GM19099 (cell line): ENCODE data around the gene SEMA5B.

Source experiments
- POLR2A ChIP-seq: IDR thresholded peaks from 3 replicates; pipeline ENCODE4 v1.6.1; 2011; ENCODE audit warnings: low read depth; ENCODE audit not compliant: insufficient read length; ENCODE audit errors: extremely low read depth

Gene SEMA5B

DNA sequence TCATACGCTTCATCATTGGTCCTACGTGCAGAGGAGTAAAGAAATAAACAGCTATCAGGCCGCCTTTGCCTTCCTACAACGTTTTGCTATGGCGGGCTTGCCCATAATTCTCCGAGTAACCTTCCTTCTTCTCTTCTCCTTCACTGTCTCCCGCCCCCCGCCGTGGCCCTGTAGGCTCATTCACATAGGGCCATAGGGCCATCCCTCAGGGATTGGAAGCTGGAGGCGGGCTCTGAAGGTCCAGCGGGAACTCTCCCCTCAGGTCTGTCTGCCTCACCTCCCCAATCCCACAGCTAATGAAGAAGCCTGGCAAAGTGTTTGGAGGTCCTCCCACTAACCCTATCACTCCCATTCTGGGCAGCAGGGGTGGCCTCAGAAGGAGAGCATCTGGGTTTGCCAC, 43.6 kb downstream of the SEMA5B start:
- no peak for TF ChIP-seq POLR2A

DNA sequence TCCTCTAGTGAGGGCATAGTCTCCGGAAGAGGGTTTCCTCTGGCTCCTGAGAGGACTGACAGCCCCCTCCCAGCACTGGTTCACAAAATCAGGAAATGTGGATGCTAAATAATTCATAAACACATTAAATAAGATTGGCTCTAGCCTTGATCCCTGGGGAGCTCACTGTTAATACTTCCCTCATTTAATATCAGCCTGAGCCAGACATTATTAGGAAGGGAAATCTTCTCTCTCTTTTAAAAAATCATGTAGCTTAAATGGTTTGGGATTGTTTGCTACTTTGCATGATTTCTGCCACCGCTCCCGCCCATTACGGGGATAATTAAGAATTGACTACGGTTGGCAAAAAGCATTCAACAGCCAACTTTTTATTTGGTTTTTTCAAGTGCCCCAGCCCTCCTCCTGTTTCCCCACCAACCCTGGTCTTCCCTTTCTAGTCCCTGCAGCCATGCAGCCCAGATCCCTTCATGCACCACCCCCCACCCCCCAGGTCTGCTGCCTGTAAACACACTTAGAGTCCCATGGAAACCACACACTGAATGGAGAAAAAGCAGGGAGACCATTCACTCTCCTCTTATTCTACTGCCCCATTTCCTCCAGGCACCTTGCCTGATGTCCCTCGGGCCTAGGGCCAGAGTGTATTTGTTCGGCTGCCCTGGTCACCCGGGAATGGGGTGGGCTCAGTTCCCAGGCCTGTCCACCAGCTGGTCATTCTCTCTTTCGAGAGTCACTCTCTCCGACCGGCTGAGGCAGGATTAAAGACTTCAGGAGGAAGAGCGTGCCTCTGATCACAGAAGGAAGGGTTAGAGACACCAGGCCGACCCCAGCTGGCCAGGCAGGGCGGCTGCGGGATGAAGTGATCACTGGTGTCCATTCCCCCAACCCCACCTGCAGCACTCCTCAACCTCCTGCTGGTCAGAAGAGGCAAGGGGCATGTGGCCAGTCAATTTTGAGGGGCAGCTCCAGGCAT, 45.1 kb downstream of the SEMA5B start:
- no peak for TF ChIP-seq POLR2A

DNA sequence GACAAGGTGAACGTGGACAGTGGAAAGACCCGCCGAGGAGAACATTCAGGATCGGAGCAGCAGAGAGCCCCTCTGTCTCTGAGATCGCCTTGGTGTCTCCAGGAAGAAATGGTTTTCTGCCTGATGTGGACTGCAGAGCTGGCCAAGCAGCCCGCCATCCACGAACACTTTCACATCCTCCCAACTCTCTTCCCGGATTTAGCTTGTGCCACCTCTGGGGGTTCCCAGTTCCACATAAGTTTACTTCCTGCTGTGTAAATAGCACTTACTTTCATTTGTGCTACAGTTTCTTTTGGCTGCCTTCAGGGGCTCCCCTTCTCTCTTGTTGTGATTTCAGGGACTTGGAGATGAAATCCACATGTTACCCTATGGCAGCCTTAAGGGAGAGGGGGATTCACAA, 48.4 kb downstream of the SEMA5B start:
- TF ChIP-seq POLR2A, result no peak

DNA sequence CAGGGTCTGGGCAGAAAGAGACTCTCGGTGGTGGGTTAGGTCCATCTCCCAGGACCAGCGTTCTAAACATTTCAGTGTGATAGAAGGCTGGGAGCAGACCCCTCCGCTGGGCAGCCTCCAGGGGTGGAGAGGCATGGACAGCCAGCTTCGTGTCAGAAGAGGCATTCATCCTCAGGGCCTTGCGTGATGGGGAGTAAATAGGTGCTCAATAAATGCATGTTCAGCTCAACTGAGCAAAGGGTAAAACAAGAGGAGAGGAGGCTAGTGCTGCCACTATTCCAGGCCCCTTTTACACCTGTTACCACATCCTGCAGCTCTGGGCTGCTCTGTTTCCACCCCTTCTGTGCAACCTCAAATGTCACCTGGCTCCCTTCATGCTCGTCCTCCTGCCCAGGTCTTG, 49.0 kb downstream of the SEMA5B start:
- TF ChIP-seq POLR2A, result no peak

DNA sequence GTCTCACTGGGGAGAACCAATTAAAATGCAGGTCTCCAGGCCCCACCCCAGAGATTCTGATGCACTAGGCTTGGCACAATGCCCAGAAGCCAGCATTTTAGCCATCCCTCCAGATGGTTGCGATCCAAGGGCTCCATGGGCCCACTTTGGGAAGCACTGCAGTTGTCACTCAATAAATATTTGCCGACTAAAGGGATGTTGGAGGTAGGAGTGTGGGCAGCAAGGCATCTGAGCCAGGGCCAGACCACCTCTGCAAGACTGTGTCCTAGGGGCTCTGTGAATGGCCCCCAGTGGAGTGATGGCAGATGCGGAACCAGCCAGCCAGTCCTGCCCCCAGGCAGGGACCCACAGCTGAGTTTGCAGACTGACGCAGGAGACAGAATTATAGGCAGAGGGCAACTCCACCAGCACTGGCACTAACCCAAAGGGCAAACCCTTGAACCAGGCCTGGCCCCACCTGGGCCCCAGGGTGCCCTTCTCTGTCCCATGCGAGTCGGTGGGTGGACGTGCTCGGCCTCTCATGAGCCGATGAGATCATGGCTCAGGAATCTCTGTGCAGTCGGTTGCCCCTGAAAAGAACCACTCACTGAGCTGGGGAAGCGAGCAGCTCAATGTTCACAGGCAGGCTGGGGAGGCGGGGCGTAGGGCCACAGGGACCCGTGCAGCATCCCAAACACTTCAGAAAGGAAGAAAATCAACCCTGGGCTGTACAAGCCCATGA, 49.7 kb downstream of the SEMA5B start:
- TF ChIP-seq POLR2A, result no peak

DNA sequence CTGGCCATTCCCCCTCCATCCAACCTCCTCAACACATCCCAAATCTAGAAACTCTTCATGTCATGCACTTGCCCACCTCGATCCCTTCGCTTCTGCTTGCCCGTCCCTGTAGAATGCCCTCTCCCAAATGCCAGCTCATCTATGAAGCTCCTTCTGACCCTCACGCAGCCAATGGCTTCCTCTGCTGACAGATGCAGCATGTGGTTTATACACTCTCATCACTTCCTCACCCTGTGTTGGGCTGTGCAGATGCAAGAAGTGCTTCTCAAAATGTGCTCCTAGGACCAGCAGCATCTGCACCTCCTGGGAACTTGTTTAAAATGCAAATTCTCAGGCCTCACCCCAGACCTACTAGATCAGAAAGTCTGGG, 51.7 kb downstream of the SEMA5B start:
- TF ChIP-seq POLR2A, result no peak

DNA sequence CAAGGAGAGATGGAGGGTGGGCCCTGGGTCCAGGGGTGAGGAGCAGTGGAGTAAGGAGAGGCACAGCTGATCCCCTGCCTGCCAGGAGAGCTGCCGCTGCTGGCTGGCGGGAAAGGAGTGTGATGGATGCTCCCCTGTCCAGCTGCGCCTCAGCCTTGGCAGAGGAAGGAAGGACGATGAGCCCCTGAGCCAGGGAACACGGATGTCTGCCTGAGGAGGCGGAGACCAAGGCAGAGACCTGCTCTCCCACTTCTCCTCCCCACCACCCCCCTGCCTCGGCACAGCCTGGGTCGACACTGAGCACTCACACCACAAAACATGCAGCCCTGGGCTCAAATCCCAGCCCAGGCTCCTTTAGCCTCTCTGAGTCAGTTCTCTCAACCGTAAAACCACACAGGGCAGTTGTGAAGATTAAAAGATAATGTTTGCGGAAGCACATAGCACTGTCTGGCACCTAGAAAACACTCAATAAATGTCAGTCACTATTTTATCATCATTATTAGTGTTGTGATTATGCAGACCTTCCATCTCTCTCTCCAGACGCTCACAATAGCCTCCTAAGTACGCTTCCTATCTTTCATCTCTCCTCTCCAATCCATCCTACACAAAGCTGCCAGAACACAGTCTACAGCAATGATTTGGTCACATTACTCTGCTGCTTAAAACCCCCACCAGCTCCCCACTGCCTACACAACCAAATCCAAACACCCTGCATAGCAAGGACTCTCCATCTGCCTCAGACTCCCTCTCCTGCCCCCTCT, 52.2 kb downstream of the SEMA5B start:
- TF ChIP-seq POLR2A, result no peak

DNA sequence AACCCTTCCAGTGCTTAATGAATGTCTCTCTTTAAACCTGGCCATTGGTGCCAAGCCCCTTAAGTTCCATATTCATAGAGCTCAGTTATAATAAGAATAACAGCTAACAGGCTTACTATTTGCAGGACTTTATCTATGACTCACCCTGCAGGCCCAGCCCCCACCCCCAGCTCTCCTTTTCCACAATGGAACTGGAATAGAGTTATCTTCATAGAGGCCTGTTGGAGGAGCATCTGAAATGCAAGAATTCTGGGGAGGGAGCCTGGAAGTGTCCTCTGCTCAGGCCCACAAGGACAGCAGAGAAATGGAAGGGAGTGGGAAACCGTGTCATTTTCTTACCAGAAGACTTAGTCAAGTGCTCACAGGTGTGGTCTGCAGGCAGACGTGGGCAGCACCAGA, 52.8 kb downstream of the SEMA5B start:
- no peak for TF ChIP-seq POLR2A

DNA sequence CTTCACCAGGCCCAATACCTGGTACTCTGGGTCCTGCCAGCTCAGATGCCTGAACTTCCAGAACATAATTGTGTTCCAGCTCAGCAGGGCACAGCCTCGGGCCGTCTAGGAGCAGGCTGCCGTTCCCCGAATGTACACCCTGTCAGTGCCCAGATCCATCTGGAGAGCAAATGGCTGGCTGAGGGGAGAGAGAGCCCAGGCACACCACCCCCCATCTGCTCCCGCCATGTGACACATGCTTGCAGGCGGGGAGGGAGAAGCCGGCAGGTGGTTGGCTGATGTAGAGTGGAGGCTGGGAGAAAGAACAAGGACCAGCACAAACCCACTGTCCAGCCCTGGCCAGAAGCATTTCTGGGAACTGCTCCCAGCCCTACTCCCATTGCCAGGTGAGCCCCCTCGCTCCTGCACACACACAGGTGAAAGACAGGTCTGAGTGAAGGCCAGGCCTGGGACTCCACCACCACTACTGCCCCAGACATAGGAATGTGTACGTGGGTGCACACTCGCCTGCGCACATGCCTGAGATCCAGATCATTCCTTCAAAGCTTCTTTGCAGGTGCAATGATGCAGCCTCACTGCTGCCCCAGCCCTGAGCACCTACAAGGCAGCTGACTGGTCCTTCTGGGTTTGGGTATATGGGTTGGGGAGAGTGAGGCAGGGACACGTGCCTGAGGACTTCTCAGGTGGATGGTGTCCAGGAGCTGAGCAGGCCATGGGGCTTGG, 53.5 kb downstream of the SEMA5B start:
- no peak for TF ChIP-seq POLR2A

DNA sequence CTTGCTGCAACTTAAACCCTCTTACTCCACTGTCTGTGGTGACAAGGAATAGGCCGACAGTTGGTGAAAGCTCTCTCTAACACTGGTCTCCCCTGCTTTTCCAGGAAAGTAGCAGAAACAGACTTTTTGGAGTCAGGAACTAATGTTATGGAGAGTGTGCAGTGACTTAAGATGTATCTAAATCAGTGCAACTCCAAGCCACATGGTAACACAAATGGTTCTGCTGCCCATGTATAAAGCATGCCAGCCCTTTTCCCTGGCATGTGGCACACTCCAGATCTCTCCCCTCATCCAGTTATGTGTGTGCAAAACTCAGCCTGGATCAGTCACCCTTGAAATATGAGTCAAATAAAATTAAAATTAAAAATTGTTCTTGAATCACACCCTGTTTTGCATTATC, 55.4 kb downstream of the SEMA5B start:
- no peak for TF ChIP-seq POLR2A

DNA sequence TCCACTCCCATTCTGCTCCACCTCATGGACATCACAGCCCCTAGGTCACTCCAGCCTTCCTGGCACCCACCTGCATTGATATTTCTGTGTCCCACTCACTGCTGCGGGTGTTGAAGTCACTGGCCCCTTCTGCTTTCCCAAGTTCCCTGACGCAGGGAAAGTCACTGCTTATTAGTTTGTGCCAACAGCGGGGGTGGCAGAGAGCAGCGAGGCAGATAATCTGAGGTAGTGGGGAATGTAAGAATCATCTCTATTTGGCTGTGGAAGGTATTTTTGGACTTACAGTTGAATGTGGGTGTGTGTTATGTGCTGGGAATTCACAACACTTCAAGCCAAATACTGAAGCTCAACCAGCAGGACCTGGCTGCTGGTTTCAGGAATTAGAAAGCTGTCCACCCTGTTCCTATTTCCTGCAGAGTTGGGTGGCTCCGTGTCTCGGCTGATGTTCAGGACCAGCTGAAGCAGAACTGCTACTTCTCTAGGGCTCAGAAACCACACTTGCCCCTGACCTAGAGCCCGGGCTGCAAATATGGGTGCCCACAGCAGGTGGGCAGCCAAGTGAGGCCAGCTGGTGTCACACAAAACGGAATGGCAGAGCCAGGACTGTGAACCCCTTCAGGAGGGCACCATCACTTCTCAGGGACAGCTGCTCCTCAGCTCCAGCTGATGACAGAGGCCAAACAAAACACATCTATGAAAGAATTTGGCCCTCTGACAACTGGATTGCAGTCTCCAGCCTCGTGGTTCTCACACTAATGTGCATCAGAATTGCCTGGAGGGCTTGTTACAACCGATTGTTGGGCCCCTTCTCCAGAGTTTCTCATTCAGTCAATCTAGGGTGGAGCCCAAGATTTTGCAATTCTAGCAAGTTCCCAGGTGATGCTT, 57.7 kb downstream of the SEMA5B start:
- TF ChIP-seq POLR2A, result no peak

DNA sequence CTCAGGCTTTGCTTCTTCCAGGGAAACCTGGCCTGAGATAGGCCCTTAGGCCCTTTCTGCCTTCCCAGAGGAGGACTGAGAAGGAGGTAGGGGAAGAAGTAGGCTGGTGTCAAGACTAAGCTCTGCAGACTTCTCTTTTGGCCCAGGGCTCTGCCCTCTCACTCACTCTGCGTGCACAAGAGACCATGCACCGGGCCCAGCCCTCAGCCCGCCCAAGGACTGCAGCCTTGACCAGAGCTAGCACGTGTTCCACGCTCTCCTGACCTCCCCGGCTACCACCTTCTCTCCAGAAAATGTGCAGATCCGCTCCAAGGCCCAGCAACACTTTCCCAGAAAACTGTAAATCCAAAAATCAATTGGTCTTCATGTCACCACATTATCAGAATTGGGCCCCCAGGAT, 59.8 kb downstream of the SEMA5B start:
- no peak for TF ChIP-seq POLR2A

DNA sequence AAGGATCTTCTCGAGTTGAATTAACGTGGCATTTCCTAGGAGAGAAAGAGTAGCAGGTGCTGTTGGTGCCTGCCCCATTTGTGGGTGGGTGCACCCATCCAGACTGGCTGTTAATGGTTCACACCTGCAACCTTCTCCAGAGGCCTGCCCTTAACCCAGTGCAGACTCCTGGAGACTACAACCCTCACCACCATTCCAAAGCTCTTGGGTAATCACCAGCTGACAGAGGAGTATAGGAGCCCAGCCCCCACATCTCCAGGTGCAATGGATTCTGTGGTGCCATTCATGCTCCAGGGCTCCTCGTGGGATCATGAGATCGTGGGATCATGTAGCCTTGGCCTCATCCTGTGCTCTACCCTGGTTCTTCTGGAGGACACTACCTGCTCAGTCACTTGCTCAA, 60.2 kb downstream of the SEMA5B start:
- no peak for TF ChIP-seq POLR2A

DNA sequence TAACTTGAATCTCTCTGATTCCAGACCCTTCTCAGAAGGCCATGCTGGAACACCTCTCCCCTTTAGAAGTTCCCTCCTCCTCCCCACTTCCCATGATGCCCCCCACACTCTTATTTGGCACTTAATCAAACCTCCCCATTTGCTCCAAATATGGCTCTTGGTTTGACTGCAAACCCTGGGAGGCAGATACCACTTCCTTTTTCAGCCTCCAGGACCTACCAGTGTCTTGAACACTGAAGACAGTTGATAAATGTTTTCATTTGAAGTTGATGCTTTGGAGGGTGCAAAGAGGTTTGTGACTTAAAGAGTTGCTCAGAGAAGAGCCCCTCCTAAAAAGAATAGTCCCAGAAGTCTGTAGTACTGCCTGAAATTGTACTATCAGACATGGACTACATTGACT, 61.5 kb downstream of the SEMA5B start:
- no peak for TF ChIP-seq POLR2A
